PFSK-1 (cell line): ENCODE results near the gene RABGAP1L.

Experiments
- FOXP2 ChIP-seq: optimal IDR thresholded peaks from 2 replicates; pipeline ENCODE3; 2011; ENCODE audit warnings: borderline replicate concordance, control low read depth, inconsistent platforms; ENCODE audit not compliant: insufficient read depth; ENCODE audit errors: extremely low read length, extremely low read depth
- POLR2AphosphoS5 ChIP-seq: IDR thresholded peaks from 2 replicates; pipeline ENCODE4 v1.6.1; 2012; ENCODE audit warnings: low read depth, mild to moderate bottlenecking, control low read depth, low read length, moderate library complexity
- REST ChIP-seq, 2 experiments: IDR thresholded peaks; 2 replicates each; pipeline versions ENCODE4 v1.6.1 to v1.8.0; 2011 to 2012; ENCODE audit warnings: low read depth in 2 of 2, low read length in 2 of 2, control low read depth in 1 of 2, inconsistent platforms in 1 of 2, mild to moderate bottlenecking in 1 of 2, moderate library complexity in 1 of 2; ENCODE audit not compliant: insufficient read depth in 1 of 2
- SIN3A ChIP-seq: IDR thresholded peaks from 2 replicates; pipeline ENCODE4 v1.6.1; 2012; ENCODE audit warnings: mild to moderate bottlenecking, low read length, moderate library complexity, borderline replicate concordance; ENCODE audit not compliant: insufficient read depth
- TAF1 ChIP-seq: IDR thresholded peaks from 2 replicates; pipeline ENCODE4 v1.6.1; 2012; ENCODE audit warnings: low read length, control low read depth, borderline replicate concordance; ENCODE audit not compliant: insufficient read depth

RABGAP1L gene

DNA sequence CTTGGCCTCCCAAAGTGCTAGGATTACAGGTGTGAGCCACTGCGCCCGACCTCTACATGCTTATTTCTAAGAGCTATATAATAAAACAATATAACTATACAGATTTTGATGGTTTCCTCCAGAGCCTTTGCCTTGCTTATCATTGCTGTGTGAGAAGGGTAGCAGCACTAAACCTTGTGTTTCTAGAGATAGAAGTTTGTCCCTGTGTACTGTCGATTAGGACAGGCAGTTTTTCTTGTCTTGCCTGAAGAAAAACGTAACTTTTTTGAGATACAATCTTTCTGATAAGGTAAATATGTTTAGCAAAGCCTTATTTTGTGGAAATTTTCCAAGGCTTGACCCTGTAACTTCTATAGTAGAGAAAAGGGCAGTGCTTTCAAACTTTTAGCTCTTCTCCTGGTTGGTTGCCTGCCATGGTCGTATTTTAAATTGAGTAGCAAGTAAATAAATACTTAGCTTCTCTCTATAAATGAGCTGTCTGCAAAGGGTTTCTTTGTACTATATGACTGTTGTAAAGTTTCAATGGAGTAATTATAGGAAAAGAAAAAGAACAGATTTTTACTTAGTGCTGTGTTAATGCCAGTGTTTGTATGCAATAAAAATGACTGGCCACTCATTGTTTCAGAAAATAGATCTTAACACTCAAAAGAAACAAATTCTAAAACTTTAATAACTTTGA, 754.0 kb downstream of the RABGAP1L start:
- no peak for TF ChIP-seq FOXP2

DNA sequence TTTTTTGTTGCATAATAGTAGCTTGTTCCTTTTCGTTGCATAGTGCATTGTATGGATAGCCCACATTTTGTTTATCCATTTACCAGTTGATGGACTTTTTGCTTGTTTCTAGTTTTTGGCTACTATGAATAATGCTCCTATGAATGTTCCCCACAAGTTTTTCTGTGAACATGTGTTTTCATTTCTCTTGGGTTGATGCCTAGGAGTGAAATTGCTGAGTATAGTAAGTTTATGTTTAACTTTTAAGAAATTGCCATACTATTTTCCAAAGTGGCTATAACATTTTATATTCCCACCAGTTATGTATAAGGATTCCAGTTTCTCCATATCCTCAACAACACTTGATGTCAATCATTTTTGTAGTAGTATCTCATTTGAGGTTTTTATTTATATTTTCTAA, 755.7 kb downstream of the RABGAP1L start:
- TF ChIP-seq POLR2AphosphoS5 (no peak), FOXP2 (no peak), TAF1 (no peak), SIN3A (no peak), REST (IDR thresholded peaks at IDR 0.05; ENCODE audit: insufficient read depth in 1 of 2, low read depth in 2 of 2, low read length in 2 of 2) (no peak)

- no peak for TF ChIP-seq FOXP2
- no peak for TF ChIP-seq REST (IDR thresholded peaks at IDR 0.05; ENCODE audit: insufficient read depth in 1 of 2, low read depth in 2 of 2, low read length in 2 of 2)
- no peak for TF ChIP-seq POLR2AphosphoS5
- TF ChIP-seq SIN3A, result no peak
- TF ChIP-seq TAF1, result no peak
Observed at GRCh38 chr1:174916846-174917245, 757.5 kb downstream of the RABGAP1L start.

DNA sequence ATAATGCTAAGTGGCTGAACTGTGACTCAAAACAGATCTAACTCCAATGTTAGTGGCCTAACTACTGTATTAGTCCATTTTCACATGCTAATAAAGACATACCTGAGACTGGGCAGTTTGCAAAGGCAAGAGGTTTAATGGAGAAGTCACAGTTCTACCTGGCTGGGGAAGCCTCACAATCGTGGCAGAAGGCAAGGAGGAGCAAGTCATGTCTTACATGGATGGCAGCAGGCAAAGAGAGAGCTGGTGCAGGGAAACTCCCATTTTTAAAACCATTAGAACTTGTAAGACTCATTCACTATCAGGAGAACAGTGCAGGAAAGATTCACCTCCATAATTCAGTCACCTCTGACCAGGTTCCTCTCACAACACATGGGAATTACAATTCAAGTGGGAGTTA, 760.8 kb downstream of the RABGAP1L start:
- no peak for TF ChIP-seq TAF1
- TF ChIP-seq SIN3A, result no peak
- no peak for TF ChIP-seq POLR2AphosphoS5
- no peak for TF ChIP-seq REST (IDR thresholded peaks at IDR 0.05; ENCODE audit: insufficient read depth in 1 of 2, low read depth in 2 of 2, low read length in 2 of 2)
- TF ChIP-seq FOXP2, result no peak

- TF ChIP-seq SIN3A (no peak), TAF1 (no peak), FOXP2 (no peak), REST (IDR thresholded peaks at IDR 0.05; ENCODE audit: insufficient read depth in 1 of 2, low read depth in 2 of 2, low read length in 2 of 2) (no peak), POLR2AphosphoS5 (no peak)
Observed at GRCh38 chr1:174922121-174922520, 762.8 kb downstream of the RABGAP1L start.
